AG08395 (cell line): ENCODE measurements around the gene UBE2J2.
"Not testable (repeated sequence)": the region's sequence is repeated elsewhere in the genome, so short reads cannot be mapped to it uniquely, and the experiment has no call there.

Source experiments
- DNase-seq: peaks from one replicate; pipeline ENCODE4 v3.0.0; 2012; ENCODE audit warnings: mixed read lengths, low spot score

UBE2J2 gene

DNA sequence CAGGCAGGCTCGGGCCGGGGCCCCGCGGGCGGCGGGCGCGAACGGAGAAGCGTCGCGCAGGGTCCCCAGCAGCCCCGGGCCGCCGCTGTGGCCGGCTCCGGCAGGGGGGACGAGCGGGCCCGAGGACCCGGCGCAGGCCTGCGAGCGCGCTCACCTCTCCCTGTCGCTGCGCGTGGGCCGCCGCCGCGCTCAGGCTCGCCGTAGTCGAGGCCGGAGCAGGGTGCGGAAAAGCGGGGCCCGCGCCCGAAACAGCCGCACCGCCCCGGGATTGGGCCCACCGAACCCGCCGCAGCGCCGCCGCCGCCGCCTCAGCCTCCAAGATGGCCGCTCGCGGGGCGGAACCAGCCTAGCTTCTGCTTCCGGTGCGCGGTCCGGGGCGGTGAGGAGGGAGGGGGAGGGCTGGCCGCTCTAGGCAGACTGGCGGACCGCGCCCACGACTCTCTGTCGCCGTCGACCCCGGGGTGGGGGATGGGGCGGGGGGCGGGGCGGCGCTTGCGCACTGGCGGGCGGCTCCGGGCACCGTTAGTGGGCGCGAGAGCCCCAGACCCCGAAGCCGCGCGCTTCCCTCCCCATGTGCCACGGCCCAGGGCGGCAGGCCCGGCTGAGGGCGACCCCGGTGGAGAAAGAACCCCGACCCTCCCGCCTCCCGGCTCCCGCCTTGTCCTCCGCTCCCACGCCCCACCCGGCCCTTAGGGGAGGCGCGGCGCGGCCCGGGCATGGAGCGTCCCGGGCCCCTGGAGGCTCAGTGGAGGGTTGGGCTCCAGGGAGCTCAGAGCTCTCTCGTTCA lies at the start of gene UBE2J2:
Gene UBE2J2 (minus strand): TSS at position 343 of the 787 bp plus-strand sequence. CDS start 5,862 bp downstream, outside the sequence.
- DNase-seq: peak; percentile 98

DNA sequence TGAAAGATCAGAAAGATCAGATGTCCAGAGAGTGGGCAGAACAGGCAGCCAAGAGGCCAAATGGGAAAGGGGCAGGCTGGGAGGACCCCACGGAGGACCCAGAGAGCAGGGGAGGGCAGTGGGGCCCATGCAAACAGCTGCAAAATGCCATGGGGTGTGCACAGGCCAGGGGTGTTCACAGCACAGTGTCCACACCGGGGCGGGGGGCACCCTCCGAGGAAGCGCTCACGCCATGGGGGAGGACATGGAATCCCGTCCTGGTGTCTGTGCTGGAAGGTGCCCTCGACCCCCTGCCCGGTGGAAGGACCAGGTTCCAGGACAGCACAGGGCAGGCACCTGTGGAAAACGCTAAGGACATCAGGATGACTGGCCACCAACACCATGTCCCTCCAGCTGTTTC lies 49.3 kb upstream of the UBE2J2 start:
- no peak for DNase-seq

DNA sequence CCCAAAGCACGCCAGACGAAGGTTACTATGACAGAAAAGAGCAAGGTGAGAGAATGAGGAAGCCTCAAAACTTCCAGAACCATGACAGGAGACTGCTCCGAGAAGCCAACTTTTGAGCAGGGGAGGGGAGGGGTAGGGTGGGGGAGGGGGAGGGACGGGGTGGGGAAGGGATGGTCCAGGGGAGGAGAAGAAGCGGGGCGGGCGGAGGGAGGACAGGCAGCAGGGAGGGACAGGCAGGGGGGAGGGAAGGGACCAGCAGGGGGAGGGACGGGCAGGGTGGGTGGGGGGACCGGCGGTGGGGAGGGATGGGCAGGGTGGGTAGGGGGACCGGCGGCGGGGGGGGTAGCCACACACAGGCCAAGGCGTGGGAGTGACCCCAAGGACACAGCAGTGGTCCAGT lies 48.8 kb upstream of the UBE2J2 start:
- DNase-seq: no peak

DNA sequence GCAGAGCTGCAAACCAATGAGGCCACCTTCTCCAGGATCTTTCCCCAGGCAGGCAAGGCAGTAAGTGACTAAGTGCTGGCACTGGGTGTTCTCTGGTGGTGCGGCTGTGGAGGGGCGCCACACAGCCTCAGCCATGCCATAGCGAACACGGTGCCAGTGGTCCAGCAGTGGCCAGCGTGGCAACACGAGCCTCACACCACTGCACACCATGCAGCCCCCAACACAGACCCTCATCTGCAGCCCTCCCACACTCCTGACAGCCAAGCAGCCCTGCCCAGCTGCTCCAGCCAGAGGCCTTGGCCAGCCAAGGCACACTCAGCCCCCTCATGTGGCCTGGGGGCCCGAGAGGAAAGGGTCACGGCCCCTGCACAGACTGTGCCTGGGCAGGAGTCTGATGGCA lies 47.8 kb upstream of the UBE2J2 start:
- no peak for DNase-seq

DNA sequence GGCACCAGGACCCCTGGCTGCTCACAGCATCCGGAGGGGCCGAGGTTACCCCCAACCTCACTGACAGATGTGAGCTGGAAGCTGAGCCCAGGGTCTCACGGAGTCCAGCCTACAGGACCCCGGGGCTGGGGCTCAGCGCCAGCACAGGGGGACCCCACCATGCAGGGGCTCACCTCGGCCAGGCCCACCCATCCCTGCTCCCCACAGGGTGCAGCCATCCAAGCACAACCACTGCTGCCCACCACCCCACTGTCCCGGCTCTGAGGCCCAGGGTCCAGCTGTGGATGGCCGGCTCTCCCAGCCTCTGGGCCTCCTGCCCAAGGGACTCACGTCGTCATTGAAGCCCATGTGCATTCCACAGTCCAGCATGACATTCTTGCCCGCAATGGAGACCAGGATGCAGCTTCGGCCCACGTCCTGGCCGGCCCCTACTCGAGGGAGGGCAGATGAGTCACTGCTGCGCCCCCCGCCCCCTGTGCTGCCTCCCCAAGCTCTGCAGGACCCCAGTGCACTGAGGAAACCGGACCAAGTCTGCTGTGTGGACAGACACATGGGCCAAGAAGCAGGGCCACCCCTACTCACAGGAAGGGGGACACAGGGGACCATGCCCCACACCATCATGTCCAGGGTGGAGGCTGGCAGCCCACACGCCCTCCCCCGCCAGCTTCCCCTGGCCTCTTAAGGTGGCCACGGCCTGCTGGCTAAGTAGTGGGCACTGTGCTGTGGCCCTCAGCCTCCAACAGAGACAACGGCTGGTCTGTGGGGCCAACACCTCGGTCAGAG lies 47.2 kb upstream of the UBE2J2 start:
- DNase-seq: no peak

DNA sequence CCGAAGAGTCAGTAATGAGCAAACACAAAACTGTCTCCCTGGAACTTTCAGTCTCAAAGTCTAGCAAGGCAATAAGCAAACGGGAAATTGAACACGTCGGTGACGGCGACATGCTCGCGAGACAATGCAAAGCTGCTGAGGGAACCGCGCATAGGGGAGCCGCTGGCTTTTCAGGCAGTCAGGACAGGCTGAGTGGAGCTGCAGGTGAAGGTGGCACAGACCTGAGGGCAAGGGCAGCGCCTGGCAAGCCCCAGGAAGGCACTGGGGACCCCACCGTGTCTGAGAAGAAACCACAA lies 45.9 kb upstream of the UBE2J2 start:
- no peak for DNase-seq

DNA sequence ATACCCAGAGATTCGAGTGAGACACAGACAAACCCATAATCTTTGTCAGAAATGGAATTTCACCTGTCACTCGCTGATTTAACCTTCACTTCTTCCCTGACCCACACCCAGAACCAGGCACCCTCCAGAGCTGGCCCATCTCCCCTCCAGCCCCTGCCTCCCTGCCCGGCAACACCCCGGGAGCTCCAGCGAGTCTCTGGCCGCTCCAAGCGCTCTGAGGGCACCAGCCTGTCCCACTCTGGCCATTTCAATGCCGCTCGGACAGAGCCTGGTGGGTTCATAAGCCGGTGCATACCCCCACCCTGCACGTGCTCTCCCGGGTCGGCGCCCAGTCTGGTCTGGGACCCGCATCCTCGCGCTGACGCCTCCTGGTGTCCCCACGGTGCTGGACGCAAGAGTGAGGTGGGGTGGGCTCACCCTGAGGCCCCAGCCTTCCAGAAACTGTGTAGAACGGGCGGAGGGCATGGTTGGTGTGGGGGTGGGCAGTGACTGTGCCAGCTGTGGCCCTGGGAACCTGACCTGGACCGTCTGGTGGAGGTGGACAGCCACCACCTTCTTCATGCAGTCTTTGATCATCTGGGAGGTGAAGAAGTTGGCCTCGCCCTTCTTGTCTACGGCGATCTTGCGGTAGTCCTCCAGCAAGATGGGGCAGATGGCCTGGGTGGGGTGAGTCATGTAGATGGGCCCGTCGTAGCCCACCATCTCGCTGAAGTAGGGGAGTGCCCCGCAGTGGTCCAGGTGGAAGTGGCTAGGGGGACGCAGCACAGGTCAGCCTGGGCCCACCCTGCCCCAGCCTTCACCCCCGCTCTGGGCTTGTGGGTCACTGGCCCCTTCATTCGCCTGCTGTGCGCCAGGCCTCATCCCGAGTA lies 45.4 kb upstream of the UBE2J2 start:
- DNase-seq: no peak

DNA sequence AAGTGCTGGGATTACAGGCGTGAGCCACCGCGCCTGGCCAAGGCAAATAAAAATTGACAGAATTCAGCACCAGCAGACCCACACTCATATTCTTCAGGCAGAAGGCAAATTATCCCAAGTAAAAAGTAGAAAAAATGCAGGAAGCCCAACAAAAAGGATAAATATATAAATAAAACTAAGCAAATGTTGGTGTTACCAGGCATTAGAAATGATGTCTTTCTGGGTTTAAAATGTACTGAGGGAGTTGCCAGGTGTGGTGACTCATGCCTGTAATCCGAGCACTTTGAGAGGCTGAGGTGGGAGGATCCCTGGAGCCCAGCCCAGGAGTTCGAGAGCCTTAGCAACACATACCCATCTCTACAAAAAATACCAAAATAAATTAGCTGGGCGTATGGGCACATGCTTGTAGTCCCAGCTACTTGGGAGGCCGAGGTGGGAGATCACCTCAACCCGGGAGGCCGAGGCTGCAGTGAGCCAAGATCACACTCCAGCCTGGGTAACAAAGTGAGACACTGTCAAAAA lies 44.5 kb upstream of the UBE2J2 start:
- DNase-seq: peak; percentile 75

DNA sequence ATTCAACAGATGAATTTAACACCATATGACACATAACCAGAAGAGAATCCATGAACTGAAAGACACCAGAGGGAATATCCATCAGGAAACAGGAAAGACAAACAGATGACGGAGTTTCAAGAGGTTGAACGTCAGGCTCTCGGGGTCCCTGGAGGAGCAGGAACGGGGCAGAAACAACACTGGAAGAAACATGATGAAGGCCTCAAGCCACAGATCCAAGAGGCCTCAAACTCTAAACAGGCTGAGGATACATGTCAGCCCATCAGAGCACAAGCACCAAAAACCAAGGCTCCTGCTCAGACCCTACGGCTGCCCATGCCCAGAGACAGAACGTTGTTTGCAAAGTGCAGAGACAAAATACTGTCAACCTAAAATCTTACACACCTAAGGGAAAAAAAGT lies 43.8 kb upstream of the UBE2J2 start:
- no peak for DNase-seq

DNA sequence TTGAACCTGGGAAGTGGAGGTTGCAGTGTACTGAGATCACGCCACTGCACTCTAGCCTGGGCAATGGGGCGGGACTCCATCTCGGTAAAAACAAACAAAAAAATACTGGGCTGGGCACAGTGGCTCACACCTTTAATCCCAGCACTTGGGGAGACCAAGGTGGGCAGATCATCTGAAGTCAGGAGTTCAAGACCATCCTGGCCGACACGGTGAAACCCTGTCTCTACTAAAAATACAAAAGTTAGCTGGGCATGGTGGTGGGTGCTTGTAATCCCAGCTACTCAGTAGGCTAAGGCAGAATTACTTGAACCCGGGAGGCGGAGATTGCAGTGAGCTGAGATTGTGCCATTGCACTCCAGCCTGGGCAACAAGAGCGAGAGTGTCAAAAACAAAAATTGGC lies 42.5 kb upstream of the UBE2J2 start:
- DNase-seq: not testable (repeated sequence)

DNA sequence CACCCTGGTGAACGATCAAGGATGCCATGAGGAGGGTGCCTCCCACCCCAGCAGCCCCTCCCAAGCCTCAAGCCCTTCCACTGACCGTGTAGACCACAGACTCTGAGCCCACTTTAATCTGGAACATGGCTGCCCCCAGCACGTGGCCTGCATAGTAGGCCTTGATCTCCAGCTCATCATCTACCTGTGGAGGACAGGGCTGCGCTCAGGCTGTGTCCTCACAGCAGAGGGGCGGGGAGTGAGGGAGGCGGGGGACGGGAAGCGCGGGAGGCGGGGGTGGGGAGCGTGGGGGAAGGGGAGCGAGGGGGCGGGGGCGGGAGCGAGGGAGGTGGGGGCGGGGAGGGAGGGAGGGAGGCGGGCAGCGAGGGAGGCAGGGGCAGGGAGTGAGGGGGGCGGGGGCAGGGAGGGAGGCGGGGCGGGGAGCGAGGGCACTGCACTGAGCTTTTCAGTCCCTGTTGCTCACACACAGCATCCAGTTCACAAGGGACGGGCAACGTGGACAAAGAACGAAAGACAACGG lies 41.8 kb upstream of the UBE2J2 start:
- no peak for DNase-seq

DNA sequence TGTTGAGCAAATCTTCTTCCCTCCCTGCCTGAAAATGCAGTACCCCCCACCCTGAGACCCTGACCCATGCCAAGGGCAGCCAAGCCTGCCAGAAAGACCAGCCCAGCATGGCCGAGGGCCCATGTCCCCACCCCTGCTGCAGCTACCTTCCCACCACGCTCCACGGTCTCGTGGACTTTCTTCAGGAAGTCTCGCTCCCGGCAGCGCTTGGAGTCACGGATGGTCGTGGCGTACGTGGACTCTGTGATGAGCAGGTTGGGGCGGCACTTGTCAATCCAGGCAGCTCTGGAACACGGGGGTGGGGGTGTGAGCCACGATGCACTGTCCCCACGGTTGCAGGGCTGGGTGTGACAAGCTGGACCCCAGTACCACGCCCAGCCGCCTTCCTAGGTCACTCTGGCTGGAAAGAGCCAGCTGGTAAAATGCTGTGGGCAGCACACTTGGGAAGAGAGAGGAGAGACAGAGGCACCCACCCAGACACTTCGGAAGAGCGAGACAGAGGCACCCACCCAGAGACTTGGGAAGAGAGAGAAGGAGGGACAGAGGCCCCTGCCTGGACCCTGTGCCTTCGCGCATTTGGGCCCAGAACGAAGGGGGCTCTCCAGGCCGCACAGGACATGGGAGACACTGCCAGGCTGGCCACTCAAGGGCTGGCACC lies 41.2 kb upstream of the UBE2J2 start:
- no peak for DNase-seq

DNA sequence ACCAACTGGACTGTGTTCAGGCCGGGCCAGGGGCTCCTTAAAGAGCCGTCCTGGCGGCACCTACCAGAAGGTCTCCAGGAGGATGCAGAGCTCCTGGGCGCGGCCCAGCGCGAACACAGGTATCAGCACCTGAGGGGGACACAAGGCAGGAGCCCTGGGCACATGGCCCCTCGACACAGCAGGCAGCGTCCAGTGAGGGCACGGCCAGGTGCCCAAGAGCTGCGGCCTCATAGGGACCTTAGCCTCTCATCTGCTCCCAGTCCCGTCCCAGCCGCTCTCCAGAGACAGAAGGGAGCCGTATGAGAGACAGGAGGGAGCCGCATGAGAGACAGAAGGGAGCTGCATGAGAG lies 40.6 kb upstream of the UBE2J2 start:
- no peak for DNase-seq

DNA sequence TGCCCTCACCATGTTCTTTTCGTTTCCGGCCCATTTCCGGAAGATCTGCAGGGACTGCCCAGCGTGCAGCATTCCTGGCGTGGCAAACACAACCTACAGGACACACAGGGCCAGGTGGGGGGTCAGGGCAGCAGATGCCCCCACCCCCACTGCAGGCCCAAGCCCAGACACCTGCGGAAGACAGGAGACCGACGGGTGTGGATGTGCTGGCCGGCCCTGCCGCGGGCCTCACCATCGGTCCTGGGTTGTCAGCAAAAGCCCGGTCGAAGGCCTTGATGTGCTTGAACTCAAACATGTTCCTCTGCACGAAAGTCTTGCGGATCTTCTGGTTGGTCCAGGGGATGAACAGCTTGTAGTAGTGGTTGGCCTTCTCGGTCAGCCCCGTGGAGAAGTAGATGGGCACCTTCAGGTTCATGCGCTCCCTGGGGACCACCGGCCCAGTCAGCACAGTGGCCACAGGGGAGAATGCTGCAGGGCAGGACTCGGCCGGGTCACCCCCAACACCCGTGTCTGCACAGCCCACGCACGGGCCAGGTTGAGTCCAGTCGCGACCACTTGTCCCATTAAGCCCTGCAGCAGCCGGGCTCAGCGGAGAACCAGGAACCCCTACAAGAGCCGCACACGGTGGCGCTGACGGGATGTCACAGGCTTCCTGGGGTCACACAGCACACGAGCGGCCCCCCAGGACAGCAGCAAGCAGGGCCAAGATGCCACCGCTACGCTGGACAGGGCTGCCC lies 40.0 kb upstream of the UBE2J2 start:
- DNase-seq: no peak

DNA sequence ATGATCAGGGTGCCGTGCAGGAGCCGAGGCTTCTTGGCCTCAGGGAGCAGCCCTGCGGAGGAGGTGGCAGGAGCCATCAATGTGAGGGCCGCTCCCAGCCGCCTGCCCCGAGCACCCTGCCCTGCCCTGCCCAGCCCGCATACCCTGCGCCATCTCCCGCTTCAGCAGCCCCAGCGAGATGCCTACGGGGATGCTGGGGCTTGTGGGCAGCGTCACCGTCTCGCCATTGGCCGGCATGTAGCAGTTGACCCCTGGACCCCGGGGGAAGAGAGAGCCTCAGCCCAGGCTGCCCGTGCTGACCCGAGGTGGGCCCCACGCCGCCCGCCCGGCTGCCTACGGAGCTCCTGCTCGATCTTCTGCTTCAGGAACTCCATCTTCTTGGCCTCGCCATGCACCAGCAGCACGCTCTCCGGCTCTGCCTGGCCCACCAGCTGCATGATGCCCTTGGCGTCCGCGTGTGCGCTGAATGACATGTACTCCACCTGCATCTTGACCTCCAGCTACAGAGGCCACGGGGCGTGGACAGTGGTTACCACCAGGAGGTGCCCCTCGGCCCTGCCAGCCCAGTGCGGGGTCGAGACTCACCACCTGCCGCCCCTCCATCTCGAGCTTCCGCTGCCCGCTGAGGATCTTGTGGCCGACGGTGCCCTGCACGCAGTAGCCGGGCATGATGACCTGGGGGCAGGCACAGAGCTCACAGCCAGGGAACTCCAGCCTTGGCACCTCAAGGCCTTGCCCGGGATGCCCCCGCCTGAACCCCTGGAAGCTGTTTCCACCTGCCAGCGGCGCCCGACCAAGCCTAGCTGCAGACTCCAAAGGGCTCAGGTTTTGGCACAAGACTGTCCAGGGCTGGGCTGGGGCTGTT lies 39.0 kb upstream of the UBE2J2 start:
- no peak for DNase-seq

DNA sequence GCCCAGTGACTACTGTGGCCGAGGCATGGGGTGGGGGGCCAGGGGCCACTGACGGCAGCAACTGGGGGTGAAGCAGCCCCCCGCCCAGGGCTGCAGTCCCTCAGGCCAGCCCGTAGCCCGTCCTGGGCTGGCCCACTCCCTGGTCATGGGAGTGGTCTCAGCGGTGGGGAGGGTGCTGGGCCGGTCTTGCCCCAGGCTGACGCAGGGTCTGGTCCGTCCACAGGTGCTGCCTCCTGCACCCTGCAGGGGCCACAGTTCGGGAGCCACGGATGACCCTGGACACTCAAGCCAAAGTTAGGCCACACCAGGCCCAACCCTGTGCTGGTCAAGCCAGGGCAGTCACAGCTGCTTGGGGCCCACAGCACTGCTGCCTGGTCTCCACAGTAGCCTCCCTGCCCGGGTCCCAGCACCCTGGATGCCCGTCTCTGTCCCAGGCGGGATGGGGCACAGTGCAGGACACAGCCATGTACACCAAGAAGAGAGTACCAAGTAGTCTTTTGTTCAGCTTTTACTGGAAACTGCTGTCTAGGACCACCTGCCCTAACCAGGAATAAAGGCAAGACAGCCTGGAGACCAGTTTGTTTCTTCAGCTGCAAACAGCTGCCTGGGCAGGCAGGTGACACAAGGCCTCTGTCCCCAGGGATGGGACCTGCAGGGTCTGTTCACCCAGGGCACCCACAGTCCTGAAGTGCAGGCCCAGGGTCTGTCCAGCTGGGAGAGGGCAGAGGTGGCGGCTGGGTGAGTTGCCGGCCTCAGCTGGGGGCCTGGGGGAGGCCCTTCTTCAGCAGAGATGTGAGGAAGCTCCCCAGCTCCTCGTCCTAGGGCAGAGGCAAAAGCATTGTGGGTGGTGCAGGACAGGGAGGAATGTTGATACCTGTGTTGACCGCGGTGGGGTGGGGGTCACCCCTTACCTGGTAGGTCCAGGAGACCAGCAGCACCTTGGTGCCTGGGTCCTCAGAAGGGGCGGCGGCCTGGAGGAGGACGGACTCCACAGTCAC lies 37.8 kb upstream of the UBE2J2 start:
- DNase-seq: no peak

DNA sequence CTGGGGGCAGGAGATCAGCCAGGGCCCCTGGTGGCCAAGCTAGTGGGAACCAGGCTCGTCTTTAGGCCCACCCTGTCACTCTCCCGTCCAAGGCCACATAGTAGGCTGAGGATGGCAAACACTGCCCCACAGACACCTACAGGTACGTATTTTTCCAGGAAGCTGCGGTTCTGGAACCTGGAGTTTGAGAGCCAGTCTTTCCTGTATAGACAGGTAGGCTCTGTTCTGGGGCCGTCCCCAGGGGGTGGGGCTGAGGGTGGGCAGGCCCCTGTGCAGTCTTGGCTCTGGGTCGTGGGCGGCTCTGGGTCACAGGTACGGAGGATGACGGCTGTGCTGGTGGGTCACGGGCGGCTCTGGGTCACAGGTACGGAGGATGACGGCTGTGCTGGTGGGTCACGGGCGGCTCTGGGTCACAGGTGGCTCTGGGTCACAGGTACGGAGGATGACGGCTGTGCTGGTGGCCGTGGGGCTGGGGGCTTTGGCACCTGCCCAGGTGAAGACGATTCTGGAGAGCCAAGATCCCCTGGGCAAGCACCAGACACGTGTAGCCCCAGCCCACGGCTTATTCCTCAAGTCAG lies 36.9 kb upstream of the UBE2J2 start:
- no peak for DNase-seq

DNA sequence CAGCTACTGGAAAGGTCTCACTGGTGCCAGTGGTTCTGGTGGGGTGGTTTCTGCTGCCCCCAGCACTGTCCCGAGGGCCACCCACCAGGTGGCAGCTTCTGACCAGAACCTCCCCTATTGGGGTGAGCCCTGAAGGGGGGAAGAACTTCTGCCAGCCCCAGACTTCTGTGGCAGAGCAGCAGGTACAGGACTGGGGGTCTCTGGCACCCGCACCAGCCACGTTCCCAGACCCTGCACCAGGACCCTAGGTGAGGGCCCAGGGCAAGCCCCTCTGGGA lies 36.4 kb upstream of the UBE2J2 start:
- no peak for DNase-seq
